ENCODE measurements around the gene HHEX. TPM values are rescaled to one million over a fixed set of nuclear protein-coding genes. Genes with fewer than 3 reads are reported as not detected.

HHEX gene
- polyA plus RNA-seq, 1 donor from 2014 or later, result not detected

DNA sequence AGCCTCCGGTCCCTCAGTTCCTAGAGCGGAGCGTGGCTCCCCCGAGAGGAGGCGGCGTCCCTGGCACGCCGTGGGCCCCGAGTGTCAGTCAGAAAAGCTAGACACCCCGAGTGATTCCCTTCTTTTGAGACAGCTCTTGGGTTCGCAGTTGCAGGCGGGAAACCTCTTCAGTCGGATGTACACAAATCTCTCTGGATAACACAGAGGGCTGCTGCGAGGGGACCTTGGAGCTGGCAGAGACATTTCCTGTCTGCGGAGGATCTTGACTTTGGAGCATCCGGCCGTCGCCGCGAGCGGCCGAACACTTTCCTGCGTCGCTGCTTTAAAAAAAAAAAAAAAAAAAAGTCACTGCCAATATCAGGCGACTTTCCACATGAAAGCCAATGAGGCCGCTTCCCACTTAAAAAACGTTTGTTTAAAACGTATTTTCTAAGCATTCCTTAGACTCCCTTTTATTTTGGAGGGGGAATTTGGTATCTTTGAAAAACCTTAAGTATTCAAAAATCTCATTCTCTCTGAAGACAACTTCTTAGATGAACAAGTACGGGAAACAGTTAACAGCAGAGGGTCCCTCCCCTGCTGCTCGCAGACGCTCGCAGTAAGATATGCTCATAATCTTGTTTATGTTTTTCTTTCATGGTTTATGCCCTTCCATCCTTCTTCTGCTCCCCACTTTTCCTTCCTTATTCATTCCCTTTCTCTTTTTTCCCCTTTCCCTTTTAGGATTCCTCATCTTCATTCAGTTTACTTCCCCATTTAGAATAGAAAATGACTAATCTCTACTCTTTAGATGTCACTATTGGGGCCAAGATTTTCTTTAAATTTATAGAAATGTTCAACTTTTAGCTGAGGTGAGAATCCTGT is 10.0 kb downstream of the HHEX start:
- H3K9ac ChIP-seq (ENCODE audit: low read length), result no peak overlapping the region
- H3K9me2 ChIP-seq (ENCODE audit: insufficient read depth, low read length), result no peaks in the 10 kb centered on the region
- no peaks in the 10 kb centered on the region for H3F3A ChIP-seq (ENCODE audit: insufficient read depth, low read length, poor library complexity, severe bottlenecking)
- H3K36me3 ChIP-seq (ENCODE audit: insufficient read depth, low read length), result no peaks in the 10 kb centered on the region
- no peak overlapping the region for H2AFZ ChIP-seq (ENCODE audit: low read depth, low read length)
- TF ChIP-seq EP300 (conservative IDR thresholded peaks at IDR 0.05; ENCODE audit: poor library complexity, severe bottlenecking), result no peak
- no peak for TF ChIP-seq REST (IDR thresholded peaks at IDR 0.05; ENCODE audit: borderline replicate concordance)
- no peak for TF ChIP-seq MXI1 (conservative IDR thresholded peaks at IDR 0.05; ENCODE audit: poor library complexity, severe bottlenecking)
- no peak for TF ChIP-seq CTCF (IDR thresholded peaks at IDR 0.05; ENCODE audit: poor library complexity, severe bottlenecking)
- no peak for TF ChIP-seq SMC3 (conservative IDR thresholded peaks at IDR 0.05; ENCODE audit: poor library complexity)
- TF ChIP-seq POLR2AphosphoS5 (IDR thresholded peaks at IDR 0.05), result no peak
- TF ChIP-seq TAF1 (IDR thresholded peaks at IDR 0.05; ENCODE audit: low read depth), result no peak
- TF ChIP-seq EZH2 (IDR thresholded peaks at IDR 0.05; ENCODE audit: borderline replicate concordance, insufficient read depth, low read length, poor library complexity, severe bottlenecking), result no peak
- no peak for TF ChIP-seq RAD21 (conservative IDR thresholded peaks at IDR 0.05)
- H3K4me2 ChIP-seq (ENCODE audit: low read length), result peak overlapping the region; percentile 54
- H4K20me1 ChIP-seq (ENCODE audit: insufficient read depth), result no peaks in the 10 kb centered on the region
- H3K79me2 ChIP-seq (replicated peaks; ENCODE audit: insufficient read depth, low read length), result no peaks in the 10 kb centered on the region
- peaks cover 68% of the 10 kb centered on the region for H3K27me3 ChIP-seq (ENCODE audit: insufficient read depth, low read depth, low read length)
- no peaks in the 10 kb centered on the region for H3K9me3 ChIP-seq (ENCODE audit: low read length)
- H3K27ac ChIP-seq (ENCODE audit: low read length), result no peak overlapping the region
- H3K4me3 ChIP-seq (ENCODE audit: low read length), result peak overlapping the region; percentile 61

DNA sequence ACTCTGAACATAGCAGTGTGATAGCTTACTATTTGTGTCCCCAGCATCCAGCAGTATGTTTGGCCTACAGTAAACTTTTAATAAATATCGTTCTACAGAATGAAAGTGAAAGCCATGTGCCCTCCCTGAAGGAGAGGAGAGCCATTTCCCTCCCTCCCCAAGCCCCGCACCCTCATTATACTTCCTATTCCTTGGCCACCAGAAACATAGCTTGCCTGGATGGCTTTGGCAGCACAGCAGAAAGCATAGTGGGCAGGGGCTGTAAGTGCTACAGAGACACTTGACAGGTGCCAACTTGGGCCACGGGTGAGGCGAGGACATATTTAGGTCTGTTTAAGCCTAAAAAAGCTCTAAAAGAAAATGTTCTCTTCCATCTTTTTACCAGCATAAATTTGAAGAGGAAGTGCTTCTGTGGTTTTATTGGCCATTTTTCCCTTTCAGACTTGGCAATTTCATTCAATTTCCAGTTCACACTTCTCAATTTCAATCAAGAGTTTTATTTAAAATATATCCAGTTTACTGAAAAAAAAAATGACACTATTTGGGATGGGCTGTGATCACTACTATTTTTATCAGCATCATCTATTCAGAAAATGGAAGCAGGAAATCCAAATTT is 12.7 kb downstream of the HHEX start:
- H3K27ac ChIP-seq (ENCODE audit: low read length), result no peak overlapping the region
- no peak overlapping the region for H2AFZ ChIP-seq (ENCODE audit: low read depth, low read length)
- TF ChIP-seq REST (IDR thresholded peaks at IDR 0.05; ENCODE audit: borderline replicate concordance) (no peak), EP300 (conservative IDR thresholded peaks at IDR 0.05; ENCODE audit: poor library complexity, severe bottlenecking) (no peak), MXI1 (conservative IDR thresholded peaks at IDR 0.05; ENCODE audit: poor library complexity, severe bottlenecking) (no peak), RAD21 (conservative IDR thresholded peaks at IDR 0.05) (no peak), POLR2AphosphoS5 (IDR thresholded peaks at IDR 0.05) (no peak), CTCF (IDR thresholded peaks at IDR 0.05; ENCODE audit: poor library complexity, severe bottlenecking) (no peak), SMC3 (conservative IDR thresholded peaks at IDR 0.05; ENCODE audit: poor library complexity) (no peak), TAF1 (IDR thresholded peaks at IDR 0.05; ENCODE audit: low read depth) (no peak), EZH2 (IDR thresholded peaks at IDR 0.05; ENCODE audit: borderline replicate concordance, insufficient read depth, low read length, poor library complexity, severe bottlenecking) (no peak)
- no peak overlapping the region for H3K4me2 ChIP-seq (ENCODE audit: low read length)
- no peaks in the 10 kb centered on the region for H3K79me2 ChIP-seq (replicated peaks; ENCODE audit: insufficient read depth, low read length)
- no peak overlapping the region for H3K4me3 ChIP-seq (ENCODE audit: low read length)
- no peaks in the 10 kb centered on the region for H3K36me3 ChIP-seq (ENCODE audit: insufficient read depth, low read length)
- peaks cover 42% of the 10 kb centered on the region for H3K27me3 ChIP-seq (ENCODE audit: insufficient read depth, low read depth, low read length)
- no peaks in the 10 kb centered on the region for H3K9me3 ChIP-seq (ENCODE audit: low read length)
- no peaks in the 10 kb centered on the region for H4K20me1 ChIP-seq (ENCODE audit: insufficient read depth)
- H3F3A ChIP-seq (ENCODE audit: insufficient read depth, low read length, poor library complexity, severe bottlenecking), result no peaks in the 10 kb centered on the region
- H3K9ac ChIP-seq (ENCODE audit: low read length), result no peak overlapping the region
- H3K9me2 ChIP-seq (ENCODE audit: insufficient read depth, low read length), result no peaks in the 10 kb centered on the region
